GM19463 (cell line): ENCODE results near the gene PLIN4.
"Not testable (repeated sequence)": the region's sequence is repeated elsewhere in the genome, so short reads cannot be mapped to it uniquely, and the experiment has no call there.

ENCODE experiments used
- ATAC-seq: cut with Tn5 transposase; IDR thresholded peaks from one replicate; pipeline ENCODE4 v1.9.1; 2021; ENCODE audit warnings: mild to moderate bottlenecking, moderate library complexity; ENCODE audit not compliant: unreplicated experiment

PLIN4 gene

GRCh38 chr19:4528843-4529242 is 10.6 kb upstream of the PLIN4 start:
- ATAC-seq = no peak

GRCh38 chr19:4527377-4527776 is 9.1 kb upstream of the PLIN4 start:
- ATAC-seq = not testable (repeated sequence)

GRCh38 chr19:4525563-4526002 is 7.3 kb upstream of the PLIN4 start:
- no peak for ATAC-seq

GRCh38 chr19:4524808-4525562 is 6.7 kb upstream of the PLIN4 start:
- ATAC-seq = no peak

DNA sequence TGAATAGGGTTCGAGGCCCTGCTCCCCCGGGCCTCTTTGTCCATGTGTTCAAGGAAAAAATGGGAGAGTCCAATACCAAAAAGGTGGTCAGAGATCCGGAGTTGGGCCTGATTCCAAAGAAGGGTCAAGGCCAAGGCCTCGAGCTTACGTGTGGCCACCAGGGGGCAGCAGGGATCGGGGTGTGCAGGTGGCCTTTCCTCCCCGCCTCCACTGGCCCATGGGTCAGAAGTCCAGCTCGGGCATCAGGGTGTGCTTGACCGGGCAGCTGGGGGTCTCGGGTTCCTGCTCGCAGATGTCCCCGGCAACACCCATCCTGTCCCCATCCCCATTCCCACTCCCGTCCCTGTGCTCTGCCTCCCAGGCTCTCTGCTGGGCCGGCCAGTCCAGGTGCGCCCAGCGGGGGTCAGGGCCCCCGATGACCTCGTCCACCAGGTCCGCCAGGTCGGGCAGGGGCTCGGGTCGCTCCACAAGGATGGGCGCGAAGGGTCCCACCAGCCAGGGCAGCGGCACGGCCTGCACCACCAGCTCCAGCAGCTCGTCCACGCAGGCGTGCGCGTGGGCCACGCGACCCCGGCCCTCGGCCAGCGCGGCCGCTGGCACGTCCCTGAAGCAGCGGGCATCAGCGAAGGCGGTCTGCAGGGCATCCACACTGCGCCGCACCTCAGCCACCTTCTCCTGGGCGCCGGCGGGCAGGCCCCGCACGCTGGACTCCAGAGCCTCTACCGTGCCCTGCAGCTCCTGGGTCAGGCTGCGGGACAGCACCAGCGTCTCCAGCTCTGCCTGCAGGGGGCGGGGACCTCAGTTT is 5.2 kb upstream of the PLIN4 start:
- no peak for ATAC-seq

- no peak for ATAC-seq
Measured at GRCh38 chr19:4522291-4523002, 4.2 kb upstream of the PLIN4 start.

- no peak for ATAC-seq
Measured at GRCh38 chr19:4521888-4522242, 3.6 kb upstream of the PLIN4 start.

- no peak for ATAC-seq
Measured at GRCh38 chr19:4521170-4521887, 3.0 kb upstream of the PLIN4 start.

GRCh38 chr19:4519521-4520277 is 1.4 kb upstream of the PLIN4 start:
- no peak for ATAC-seq

DNA sequence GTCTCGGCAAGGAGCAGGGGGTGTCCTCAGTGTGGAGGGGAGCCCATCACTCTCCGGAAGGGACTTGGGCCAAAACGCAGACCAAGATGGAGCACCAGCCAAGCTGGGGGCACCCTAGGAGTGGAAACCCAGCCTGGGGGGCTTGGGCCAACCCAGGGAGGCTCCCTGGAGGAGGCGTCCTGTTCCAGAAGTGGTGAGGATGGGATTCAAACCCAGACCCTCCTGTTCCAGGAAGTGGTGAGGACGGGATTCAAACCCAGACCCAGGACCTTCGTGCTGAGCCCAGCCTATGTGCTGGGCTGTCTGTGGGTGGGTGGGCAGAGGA is 848 bp upstream of the PLIN4 start:
- ATAC-seq = no peak

DNA sequence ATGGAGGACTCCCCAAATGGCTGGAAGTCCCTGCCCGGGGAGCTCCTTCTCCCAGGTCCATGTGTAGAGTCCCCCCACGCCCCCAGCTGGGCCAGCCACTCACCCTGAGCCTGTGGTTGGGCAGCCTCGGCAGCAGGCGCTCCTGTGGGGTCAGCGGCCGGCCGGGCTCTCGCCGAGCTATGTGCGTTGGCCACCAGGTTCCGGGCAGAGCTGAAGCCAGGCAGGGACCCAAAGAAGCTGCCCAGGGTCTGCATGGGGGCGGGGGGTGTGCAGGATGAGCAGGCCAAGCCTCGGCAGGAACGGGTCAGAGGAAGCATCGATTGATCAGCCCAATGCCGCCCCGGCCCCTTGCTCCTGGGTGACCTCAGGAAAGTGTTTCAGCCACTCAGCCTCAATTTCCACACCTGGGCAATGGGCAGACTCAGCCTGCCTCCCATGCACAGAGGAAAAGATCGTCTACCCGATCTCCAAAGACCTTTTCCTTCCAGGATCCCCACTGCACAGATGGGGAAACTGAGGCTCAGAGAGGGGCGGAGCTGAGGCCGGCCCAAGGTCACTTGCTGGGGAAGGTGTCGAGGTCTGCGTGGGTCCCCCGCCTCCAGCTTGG is 732 bp downstream of the PLIN4 start:
- ATAC-seq = no peak

DNA sequence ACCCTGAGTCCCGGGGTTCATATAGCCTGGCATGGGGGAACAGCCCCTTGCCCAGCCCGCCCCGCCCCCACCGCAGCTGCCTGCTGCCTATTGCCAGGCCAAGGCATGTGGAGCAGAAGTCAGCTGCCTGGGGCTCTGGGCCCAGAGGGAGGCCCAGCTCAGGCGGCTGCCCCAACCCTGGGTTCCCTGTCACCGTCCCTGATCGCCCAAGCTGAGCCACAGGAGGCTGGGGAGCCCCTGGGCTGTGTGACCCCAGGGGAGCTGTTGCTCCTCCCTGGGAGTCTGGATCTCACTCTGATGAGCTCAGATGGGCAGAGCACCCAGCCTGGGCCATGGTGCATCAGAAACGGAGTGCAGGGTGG is 1.4 kb downstream of the PLIN4 start:
- no peak for ATAC-seq

GRCh38 chr19:4516199-4516938 is 1.9 kb downstream of the PLIN4 start:
- no peak for ATAC-seq

DNA sequence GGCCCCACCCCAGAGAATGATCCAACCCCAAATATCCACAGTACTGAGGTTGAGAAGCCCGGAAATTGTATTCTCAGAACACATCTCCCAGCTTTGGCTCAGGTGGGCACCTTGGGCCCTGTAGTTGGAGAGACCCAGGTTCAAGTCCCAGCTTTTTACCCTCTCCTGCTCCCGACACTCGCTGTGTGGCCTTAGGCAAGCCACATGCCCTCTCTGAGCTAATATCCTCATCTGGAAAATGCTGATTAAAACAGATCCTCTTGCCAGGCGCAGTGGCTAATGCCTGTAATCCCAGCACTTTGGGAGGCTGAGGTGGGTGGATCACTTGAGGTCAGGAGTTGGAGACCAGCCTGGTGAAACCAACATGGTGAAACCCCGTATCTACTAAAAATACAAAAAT is 2.6 kb downstream of the PLIN4 start:
- ATAC-seq = no peak

- no peak for ATAC-seq
Measured at GRCh38 chr19:4513248-4513647, 5.0 kb downstream of the PLIN4 start.

GRCh38 chr19:4512070-4512469 is 6.2 kb downstream of the PLIN4 start:
- no peak for ATAC-seq

GRCh38 chr19:4511300-4512054 is 6.8 kb downstream of the PLIN4 start:
- no peak for ATAC-seq

DNA sequence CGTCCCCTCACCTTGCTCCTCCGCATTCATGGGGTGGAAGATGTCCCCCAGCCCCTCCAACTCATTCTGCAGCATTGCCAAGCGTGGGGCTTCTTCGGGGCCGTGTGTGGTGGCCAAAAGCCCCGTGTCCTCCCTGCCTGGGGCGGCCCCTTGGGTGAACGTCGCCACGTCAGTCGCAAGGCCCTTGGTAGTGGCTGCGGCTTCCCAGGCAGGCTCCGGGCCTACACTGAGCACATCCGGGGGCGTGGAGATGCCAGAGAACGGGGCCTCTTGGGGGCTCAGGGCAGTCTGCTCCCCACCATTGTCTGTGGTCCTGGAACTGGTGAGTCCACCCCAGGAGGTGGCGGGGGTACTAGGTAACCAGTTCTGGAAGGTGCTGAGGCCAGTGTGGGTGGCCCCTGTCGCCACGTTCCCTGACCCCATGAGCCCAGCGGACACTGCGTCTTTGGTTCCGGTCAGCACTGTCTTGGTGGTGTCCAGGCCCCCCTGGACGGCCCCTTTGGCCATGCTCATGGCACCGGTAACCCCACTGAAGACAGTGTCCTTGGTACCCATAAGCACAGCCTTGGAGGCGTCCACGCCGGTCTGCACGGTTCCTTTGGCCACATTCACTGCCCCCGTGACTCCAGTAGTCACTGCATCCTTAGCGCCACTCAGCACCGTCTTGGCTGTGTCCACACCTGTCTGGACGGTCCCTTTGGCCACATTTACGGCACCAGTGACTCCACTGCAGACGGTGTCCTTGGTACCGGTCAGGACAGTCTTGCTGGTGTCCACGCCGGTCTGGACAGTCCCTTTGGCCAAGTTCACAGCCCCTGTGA is 7.6 kb downstream of the PLIN4 start:
- no peak for ATAC-seq
